Measurements from ENCODE around the gene VSX2. TPM values are rescaled to one million over a fixed set of nuclear protein-coding genes. Genes with fewer than 3 reads are reported as not detected.

Gene VSX2
- total and polyA plus RNA-seq, 2 donors (not counting 1 experiment from before 2014, with no cell fraction given): not detected

DNA sequence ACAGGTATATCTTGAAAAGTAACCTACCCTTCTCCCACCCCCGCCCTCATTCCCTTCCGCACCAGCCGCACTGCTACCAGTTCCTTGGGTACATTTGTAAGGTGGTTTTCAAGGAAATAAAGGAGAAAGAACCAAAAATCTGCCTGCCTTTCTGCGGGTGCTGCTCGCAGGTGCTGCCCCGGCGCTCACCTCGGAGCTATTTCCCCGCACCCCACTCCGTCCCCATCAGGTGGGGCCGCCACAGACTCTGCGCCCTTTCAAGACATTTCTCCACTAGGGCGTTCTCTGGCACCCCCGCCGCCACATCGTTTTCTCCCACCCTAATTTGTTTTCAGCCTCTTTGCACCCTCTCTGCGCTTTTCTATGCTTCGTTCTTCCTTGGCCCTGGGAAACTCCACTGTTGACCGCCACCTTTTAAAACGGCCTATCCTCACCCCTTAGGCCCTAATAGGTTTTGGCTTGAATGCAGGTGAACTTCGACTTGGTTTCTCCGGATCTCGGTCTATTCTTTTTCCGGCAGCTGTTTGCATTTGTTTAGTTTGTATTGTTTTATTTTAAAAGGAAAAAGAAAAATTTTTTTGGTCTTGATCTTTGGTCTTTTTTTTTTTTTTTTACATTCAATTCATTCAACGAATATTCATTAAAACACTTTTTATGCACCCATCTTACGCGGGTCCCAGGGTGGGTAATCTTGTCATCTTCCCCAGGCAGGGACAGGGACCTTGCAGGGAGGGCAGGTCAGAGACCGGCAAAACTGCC is 3.0 kb downstream of the VSX2 start:
- peak in 1 of 2 donors; percentile 4 for DNase-seq (ENCODE audit: low read depth in 2 of 2)
- TF ChIP-seq, protein P1, sequence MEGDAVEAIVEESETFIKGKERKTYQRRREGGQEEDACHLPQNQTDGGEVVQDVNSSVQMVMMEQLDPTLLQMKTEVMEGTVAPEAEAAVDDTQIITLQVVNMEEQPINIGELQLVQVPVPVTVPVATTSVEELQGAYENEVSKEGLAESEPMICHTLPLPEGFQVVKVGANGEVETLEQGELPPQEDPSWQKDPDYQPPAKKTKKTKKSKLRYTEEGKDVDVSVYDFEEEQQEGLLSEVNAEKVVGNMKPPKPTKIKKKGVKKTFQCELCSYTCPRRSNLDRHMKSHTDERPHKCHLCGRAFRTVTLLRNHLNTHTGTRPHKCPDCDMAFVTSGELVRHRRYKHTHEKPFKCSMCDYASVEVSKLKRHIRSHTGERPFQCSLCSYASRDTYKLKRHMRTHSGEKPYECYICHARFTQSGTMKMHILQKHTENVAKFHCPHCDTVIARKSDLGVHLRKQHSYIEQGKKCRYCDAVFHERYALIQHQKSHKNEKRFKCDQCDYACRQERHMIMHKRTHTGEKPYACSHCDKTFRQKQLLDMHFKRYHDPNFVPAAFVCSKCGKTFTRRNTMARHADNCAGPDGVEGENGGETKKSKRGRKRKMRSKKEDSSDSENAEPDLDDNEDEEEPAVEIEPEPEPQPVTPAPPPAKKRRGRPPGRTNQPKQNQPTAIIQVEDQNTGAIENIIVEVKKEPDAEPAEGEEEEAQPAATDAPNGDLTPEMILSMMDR (conservative IDR thresholded peaks at IDR 0.05 in 1 of 2, IDR thresholded peaks at IDR 0.05 in 1 of 2; ENCODE audit: low read depth in 1 of 2, low read length in 2 of 2): no peak
- H3K4me1 ChIP-seq (ENCODE audit: control insufficient read depth, extremely low read depth, insufficient read depth, low read length): no peaks in the 10 kb centered on the region
- no peaks in the 10 kb centered on the region for H3K9me3 ChIP-seq (ENCODE audit: control insufficient read depth, insufficient read depth, low read depth, low read length)
- no peak overlapping the region for H3K4me3 ChIP-seq (replicated peaks in 1 of 4; ENCODE audit: control extremely low read depth in 1 of 4, insufficient read depth in 1 of 4, low read depth in 3 of 4, low read length in 4 of 4)
- no peak overlapping the region for H3K4me2 ChIP-seq (ENCODE audit: extremely low read depth, insufficient read depth, low read length)
- no peak overlapping the region for H3K27ac ChIP-seq (ENCODE audit: insufficient read depth, low read length)
- H2AFZ ChIP-seq (ENCODE audit: low read length): no peak overlapping the region
- no peaks in the 10 kb centered on the region for H3K79me2 ChIP-seq (ENCODE audit: control insufficient read depth, insufficient read depth, low read length)
- H3K9ac ChIP-seq (ENCODE audit: insufficient read depth, low read length): no peak overlapping the region
- no peaks in the 10 kb centered on the region for H4K20me1 ChIP-seq (ENCODE audit: control insufficient read depth, extremely low read depth, insufficient read depth, low read length)
- H3K27me3 ChIP-seq (ENCODE audit: control insufficient read depth, insufficient read depth, low read length): peaks cover 77% of the 10 kb centered on the region
- no peaks in the 10 kb centered on the region for H3K36me3 ChIP-seq (ENCODE audit: control insufficient read depth, insufficient read depth, low read length)

DNA sequence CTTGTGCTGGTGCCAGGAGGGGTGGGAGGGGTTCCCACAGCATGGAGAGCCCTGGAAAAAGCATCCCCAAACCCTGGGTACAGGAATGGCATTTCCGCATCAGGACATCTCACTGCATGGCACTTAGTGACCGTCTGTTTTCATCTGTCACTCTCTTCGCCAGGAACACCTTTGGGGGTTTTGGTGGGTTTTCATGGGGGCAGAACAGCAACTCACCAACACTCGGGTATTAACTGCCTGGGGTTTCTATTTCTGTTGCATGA is 3.5 kb downstream of the VSX2 start:
- Histone ChIP-seq H4K20me1 (ENCODE audit: control insufficient read depth, extremely low read depth, insufficient read depth, low read length) (no peaks in the 10 kb centered on the region), H3K9ac (ENCODE audit: insufficient read depth, low read length) (no peak overlapping the region), H3K36me3 (ENCODE audit: control insufficient read depth, insufficient read depth, low read length) (no peaks in the 10 kb centered on the region), H3K4me1 (ENCODE audit: control insufficient read depth, extremely low read depth, insufficient read depth, low read length) (no peaks in the 10 kb centered on the region), H3K9me3 (ENCODE audit: control insufficient read depth, insufficient read depth, low read depth, low read length) (no peaks in the 10 kb centered on the region), H3K4me3 (replicated peaks in 1 of 4; ENCODE audit: control extremely low read depth in 1 of 4, insufficient read depth in 1 of 4, low read depth in 3 of 4, low read length in 4 of 4) (no peak overlapping the region), H3K27ac (ENCODE audit: insufficient read depth, low read length) (no peak overlapping the region), H3K27me3 (ENCODE audit: control insufficient read depth, insufficient read depth, low read length) (peaks cover 73% of the 10 kb centered on the region), H2AFZ (ENCODE audit: low read length) (no peak overlapping the region), H3K79me2 (ENCODE audit: control insufficient read depth, insufficient read depth, low read length) (no peaks in the 10 kb centered on the region), H3K4me2 (ENCODE audit: extremely low read depth, insufficient read depth, low read length) (no peak overlapping the region)
- TF ChIP-seq, protein P1 (conservative IDR thresholded peaks at IDR 0.05 in 1 of 2, IDR thresholded peaks at IDR 0.05 in 1 of 2; ENCODE audit: low read depth in 1 of 2, low read length in 2 of 2): no peak
- TF ChIP-seq EZH2 (IDR thresholded peaks at IDR 0.05; ENCODE audit: low read length, missing control alignments): peak; percentile 43
- no peak for DNase-seq (ENCODE audit: low read depth in 2 of 2)

DNA sequence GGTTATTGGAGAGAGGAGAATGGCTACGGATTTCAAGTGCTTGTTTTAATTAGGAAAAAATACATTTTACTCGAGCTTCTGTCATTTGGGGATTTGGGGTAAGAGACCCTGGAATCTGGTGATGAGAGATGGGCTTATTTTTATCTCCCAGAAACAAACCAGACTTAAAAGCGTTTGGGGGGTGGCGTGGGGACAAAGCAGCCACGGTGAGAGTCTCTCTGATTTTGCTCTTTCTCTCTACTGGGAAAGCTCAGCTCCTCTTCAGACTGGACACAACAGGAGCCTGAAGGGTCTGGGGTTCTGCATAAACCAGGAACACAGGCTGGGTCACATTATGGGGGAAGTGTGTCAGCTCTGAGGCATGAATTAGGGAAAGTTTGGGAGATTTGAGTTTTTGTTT is 3.8 kb downstream of the VSX2 start:
- no peak overlapping the region for H2AFZ ChIP-seq (ENCODE audit: low read length)
- no peak overlapping the region for H3K4me2 ChIP-seq (ENCODE audit: extremely low read depth, insufficient read depth, low read length)
- H3K4me3 ChIP-seq (replicated peaks in 1 of 4; ENCODE audit: control extremely low read depth in 1 of 4, insufficient read depth in 1 of 4, low read depth in 3 of 4, low read length in 4 of 4): no peak overlapping the region
- no peaks in the 10 kb centered on the region for H4K20me1 ChIP-seq (ENCODE audit: control insufficient read depth, extremely low read depth, insufficient read depth, low read length)
- no peaks in the 10 kb centered on the region for H3K9me3 ChIP-seq (ENCODE audit: control insufficient read depth, insufficient read depth, low read depth, low read length)
- no peak for DNase-seq (ENCODE audit: low read depth in 2 of 2)
- H3K4me1 ChIP-seq (ENCODE audit: control insufficient read depth, extremely low read depth, insufficient read depth, low read length): no peaks in the 10 kb centered on the region
- H3K79me2 ChIP-seq (ENCODE audit: control insufficient read depth, insufficient read depth, low read length): no peaks in the 10 kb centered on the region
- no peak overlapping the region for H3K9ac ChIP-seq (ENCODE audit: insufficient read depth, low read length)
- H3K36me3 ChIP-seq (ENCODE audit: control insufficient read depth, insufficient read depth, low read length): no peaks in the 10 kb centered on the region
- TF ChIP-seq EZH2 (IDR thresholded peaks at IDR 0.05; ENCODE audit: low read length, missing control alignments): no peak
- TF ChIP-seq, protein P1 (conservative IDR thresholded peaks at IDR 0.05 in 1 of 2, IDR thresholded peaks at IDR 0.05 in 1 of 2; ENCODE audit: low read depth in 1 of 2, low read length in 2 of 2): no peak
- peaks cover 69% of the 10 kb centered on the region for H3K27me3 ChIP-seq (ENCODE audit: control insufficient read depth, insufficient read depth, low read length)
- H3K27ac ChIP-seq (ENCODE audit: insufficient read depth, low read length): no peak overlapping the region
